ENCODE results near the gene MPPE1.

DNA sequence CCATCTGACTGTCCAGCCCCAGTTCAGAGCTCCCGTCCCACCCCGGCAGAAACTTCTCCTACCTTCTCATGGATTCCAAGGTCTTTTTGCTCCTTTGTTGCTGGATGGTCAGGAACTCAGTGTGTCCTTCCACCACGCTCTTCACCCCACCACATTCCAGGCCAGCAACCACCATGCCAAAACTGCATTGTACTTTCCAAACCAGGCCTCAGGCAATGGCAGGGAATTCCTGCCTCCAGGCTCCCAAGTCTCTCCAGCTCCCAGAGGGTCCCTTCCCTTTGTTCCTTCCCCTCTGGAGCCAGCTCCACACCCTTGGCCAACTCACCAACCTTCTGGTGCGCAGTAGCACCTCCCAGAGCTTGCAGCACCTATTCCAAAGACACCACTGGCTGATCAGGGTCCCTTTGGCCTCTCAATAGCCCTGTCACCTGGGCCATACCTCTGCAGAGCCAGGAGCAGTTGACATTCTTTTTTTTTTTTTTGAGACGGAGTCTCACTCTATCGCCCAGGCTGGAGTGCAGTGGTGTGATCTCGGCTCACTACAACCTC lies 48.8 kb downstream of the MPPE1 start:
- TF ChIP-seq EZH2phosphoT487 (IDR thresholded peaks at IDR 0.05; ENCODE audit: low read length), result no peak
- TF ChIP-seq, protein P1, sequence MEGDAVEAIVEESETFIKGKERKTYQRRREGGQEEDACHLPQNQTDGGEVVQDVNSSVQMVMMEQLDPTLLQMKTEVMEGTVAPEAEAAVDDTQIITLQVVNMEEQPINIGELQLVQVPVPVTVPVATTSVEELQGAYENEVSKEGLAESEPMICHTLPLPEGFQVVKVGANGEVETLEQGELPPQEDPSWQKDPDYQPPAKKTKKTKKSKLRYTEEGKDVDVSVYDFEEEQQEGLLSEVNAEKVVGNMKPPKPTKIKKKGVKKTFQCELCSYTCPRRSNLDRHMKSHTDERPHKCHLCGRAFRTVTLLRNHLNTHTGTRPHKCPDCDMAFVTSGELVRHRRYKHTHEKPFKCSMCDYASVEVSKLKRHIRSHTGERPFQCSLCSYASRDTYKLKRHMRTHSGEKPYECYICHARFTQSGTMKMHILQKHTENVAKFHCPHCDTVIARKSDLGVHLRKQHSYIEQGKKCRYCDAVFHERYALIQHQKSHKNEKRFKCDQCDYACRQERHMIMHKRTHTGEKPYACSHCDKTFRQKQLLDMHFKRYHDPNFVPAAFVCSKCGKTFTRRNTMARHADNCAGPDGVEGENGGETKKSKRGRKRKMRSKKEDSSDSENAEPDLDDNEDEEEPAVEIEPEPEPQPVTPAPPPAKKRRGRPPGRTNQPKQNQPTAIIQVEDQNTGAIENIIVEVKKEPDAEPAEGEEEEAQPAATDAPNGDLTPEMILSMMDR (IDR thresholded peaks at IDR 0.05; ENCODE audit: low read length), result no peak
